T-helper 22 cell (primary cell): Measurements from ENCODE around the gene RASA2.
"Not testable (repeated sequence)": the region's sequence is repeated elsewhere in the genome, so short reads cannot be mapped to it uniquely, and the experiment has no call there.

Source experiments
- DNase-seq: peaks from one replicate; pipeline ENCODE4 v3.0.0-alpha.2; 2020; ENCODE audit warnings: low read depth

Gene RASA2

GRCh38 chr3:141459008-141459407 lies 27.8 kb upstream of the RASA2 start:
- no peak for DNase-seq

DNA sequence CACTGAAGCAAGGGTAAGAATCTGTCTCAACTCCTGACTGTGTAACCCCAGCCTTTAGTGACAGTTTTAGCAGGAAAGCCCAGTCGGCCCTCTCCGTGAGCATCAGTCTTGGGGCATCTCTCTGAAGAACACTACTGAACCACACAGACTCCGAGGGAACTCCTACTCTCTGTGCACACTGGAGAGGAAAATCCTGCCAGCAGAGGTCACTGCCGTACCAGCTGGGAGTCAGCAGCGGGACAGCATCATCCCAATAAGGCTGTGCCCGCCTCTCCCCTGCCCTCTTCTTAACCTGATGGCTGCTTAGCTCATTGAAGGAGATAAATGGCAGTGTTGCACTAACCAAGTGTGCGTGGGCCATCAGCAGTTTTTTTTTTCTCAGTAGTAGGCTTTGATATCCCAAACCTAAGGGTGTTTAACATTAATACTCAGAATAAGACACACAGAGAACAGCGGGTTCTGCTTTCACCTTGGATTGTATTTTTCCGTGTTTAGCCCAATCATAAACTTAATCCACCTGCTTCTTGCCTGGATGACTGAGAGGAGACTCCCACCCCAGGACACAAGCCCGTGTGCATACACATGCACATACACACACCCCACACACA lies 26.6 kb upstream of the RASA2 start:
- peak; percentile 63 for DNase-seq

GRCh38 chr3:141462176-141462859 lies 24.5 kb upstream of the RASA2 start:
- DNase-seq, result no peak

GRCh38 chr3:141465221-141465620 lies 21.6 kb upstream of the RASA2 start:
- DNase-seq, result no peak

GRCh38 chr3:141466633-141467169 lies 20.1 kb upstream of the RASA2 start:
- DNase-seq, result no peak

GRCh38 chr3:141469720-141470119 lies 17.1 kb upstream of the RASA2 start:
- DNase-seq, result no peak

DNA sequence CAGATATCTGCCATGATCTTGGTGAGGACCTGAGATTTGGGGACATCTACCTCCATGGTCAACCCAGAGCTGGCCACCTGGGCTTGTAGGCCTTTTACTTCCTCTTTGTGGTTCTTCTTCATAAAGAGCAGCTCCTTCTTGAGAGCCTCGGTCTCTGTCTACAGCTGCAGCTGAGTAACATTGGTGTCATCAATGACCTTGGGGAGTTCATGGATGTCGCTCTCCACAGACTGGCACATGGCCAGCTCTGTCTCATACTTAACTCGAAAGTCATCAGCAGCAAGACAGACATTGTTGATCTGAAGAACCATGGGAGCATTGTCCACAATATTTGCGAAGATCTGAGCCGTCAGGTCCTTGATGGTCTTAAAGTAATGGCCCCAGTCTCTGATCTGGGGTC lies 15.7 kb upstream of the RASA2 start:
- no peak for DNase-seq

- DNase-seq, result no peak
These were observed 10.8 kb upstream of the RASA2 start for GRCh38 chr3:141476033-141476432.

DNA sequence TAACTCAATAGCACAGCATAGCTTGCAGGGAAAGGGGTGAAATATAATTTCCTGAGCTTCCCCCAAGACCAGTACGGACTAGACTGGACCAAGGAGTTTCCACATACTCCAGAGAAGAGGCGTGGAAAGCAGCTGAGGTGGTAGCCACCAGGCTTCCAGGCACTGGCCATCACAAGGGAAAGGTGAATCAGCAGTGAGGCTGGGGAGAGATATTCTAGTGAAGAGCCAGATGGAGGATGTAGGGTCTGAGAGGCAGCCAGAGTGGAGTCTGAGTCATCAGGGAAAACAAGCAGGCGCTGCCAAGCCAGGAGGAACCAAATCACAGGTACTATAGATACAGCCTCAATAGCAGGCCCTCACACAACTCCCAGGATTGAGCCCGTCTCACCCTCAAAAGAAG lies 9.6 kb upstream of the RASA2 start:
- DNase-seq, result no peak

GRCh38 chr3:141478139-141478538 lies 8.7 kb upstream of the RASA2 start:
- no peak for DNase-seq

DNA sequence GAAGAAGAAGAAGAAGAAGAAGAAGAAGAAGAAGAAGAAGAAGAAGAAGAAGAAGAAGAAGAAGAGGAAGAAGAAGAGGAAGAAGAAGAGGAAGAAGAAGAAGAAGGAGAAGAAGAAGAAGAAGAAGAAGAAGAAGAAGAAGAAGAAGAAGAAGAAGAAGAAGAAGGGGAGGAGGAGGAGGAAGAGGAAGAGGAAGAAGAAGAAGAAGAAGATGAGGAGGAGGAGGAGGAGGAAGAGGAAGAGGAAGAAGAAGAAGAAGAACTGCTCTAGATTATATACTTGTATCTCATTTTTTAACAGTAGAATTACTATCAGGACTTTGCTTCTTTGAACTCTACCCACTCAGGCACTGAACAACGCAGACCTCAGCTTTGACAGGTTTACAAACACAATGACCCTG lies 8.0 kb upstream of the RASA2 start:
- not testable (repeated sequence) for DNase-seq

DNA sequence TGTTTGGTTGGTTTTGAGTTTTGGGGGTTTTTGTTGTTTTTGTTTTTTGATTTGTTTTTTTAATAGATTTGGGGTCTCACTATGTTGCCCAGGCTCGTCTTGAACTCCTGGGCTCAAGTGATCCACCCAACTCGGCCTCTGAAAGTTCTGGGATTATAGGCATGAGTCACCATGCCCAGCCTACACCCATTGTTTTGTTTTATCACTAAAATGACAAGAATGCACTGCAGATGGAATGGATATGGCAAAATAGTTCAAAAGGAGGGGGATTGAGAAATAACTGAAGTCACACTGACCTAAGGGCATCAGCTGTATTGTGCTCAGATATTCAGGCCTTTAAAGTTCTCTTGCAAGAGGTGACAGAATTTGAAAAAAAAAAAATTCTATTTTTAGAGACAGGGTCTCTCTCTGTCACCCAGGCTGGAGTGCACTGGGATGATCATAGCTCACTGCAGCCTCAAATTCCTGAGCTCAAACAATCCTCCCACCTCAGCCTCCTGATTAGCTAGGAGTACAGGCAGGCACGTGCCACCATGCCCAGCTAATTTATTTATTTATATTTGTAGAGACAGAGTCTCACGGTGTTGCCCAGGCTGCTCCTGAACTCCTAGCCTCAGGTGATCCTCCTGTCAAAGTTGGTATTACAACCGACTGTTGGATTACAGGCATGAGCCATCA lies 4.4 kb upstream of the RASA2 start:
- no peak for DNase-seq

GRCh38 chr3:141484701-141485287 lies 2.0 kb upstream of the RASA2 start:
- no peak for DNase-seq

DNA sequence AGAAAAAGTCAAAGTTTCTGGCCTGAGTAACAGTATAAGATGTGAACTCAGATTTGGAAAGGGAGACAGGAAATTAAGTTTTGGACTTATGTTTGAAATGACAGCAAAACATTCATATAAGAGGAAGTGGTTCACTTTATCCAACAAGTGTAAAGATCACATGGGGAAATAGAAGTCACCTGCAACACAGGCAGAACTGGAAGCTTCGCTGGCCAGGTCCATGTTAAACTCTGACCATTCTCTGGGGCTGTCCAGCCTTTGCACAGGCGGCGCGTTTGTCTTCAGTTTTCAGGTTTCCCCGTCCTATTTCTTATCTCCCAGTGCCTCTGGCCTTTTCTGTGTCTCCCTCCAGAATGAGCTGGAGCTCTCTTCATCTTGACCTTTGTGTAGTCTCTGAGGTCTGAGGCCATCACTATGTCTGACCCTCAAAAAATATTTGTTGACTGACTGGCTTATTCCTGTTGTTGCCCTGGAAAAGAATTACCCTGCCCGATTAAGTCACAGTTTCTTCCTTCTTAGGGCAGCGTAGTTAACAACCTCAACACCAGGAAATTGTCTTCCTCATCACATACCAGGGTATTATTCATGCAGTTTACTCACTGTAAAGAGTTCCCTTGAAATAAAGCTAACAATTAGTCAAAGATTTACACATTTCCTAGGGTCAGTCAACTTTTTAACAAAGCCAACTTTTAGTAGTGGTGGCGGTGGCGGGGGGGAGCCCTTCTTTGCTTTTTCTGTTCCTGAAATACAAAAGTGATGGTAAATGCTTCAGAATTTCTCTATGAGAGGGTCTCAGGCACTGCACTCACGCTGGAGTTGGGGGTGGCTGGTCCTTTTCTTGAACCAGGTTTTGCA lies 959 bp upstream of the RASA2 start:
- no peak for DNase-seq

DNA sequence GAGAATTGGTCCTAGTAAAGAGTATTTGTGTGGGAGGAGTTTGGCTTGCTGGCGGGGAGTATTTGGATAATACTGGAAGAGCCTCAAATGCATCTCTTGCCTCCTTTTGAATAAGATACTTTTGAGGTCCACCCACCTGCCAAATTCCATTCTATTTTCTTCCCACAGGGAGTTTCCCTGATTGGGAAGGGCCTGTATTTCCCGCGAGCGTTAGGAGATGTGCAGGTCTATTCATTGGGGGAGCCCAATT lies 406 bp upstream of the RASA2 start:
- DNase-seq, result no peak

- DNase-seq, result peak; percentile 83
These were observed 860 bp downstream of the RASA2 start for GRCh38 chr3:141487521-141488252.

DNA sequence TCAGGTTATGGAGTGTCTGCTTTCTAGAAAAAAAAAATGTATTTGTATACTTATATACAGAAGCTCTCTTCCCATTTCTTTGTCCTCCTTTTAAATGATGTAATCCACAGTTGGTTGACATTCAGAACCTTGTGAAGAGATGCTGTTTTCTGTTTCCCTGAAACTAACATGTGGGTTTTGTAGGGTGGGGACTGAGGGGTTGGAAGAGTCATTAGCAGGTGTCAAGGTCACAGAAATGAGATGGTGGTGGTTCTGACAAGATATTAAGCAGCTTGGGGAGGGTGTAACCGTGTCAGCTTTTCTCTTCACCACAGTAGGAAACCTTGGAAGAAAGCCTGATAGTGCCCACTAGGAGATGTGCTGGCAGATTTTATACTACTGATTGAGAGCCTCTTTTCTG lies 2.4 kb downstream of the RASA2 start:
- DNase-seq, result no peak

- no peak for DNase-seq
These were observed 4.3 kb downstream of the RASA2 start for GRCh38 chr3:141491081-141491480.

- DNase-seq, result no peak
These were observed 5.1 kb downstream of the RASA2 start for GRCh38 chr3:141491929-141492328.

- no peak for DNase-seq
These were observed 6.4 kb downstream of the RASA2 start for GRCh38 chr3:141493184-141493583.

DNA sequence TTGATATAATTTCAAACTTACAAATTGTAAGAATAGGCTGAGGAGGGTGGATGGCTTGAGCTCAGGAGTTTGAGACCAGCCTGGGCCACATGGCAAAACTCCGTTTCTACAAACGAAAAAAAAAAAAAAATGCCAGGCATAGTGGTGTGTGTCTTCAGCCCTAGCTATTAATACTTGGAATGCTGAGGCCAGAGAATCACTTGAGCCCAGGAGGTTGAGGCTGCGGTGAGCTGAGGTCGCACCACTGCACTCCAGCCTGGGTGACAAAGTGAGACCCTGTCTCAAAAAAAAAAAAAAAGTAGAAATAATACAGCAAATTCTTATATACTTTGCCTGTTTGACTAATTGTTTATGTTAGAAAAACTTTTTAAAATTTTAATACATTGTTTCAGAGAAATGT lies 10.8 kb downstream of the RASA2 start:
- not testable (repeated sequence) for DNase-seq
